Adrenal gland (tissue), 5 donors: Measurements from ENCODE around the gene FHOD3.

Experiments used
- CTCF ChIP-seq, 6 experiments: fragments of 450-650 bp in 4 of 6; fragments of 200-600 bp in 2 of 6; sonication (generic) in 1 of 6; IDR thresholded peaks; 1 replicate in 5 of 6; 2 replicates in 1 of 6; pipeline versions ENCODE4 v1.5.1 to v1.8.0; 2016 to 2021; ENCODE audit warnings: antibody characterized with exemption in 6 of 6, mild to moderate bottlenecking in 2 of 6, moderate library complexity in 1 of 6
- POLR2A ChIP-seq, 2 donors: fragments of 450-650 bp; IDR thresholded peaks; one replicate each; pipeline ENCODE4 v1.6.1; 2017; ENCODE audit warnings: antibody characterized with exemption in 2 of 2, mild to moderate bottlenecking in 2 of 2, moderate library complexity in 1 of 2
- donor health status: DM: no; HTN: no; CAD: no.

DNA sequence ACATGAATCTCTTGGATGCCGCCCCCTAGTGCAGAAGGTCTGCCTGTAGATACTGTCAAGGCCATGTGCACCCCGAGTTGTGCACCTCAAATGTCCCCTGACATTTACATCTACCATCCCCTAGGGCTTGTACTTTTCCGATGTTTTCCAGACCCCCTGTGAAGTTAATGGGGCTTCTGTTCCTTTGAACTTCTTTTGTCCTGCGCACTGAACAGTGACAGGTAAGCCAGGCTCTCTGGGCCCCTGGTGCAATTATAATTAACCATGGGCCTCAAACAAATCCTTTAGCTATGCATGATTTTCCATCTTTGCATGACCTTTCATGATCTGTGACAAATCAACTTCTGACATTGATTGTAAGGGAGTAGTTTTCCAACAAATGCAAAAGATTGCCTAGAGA, 158.4 kb downstream of the FHOD3 start:
- TF ChIP-seq POLR2A (IDR thresholded peaks at IDR 0.05) (no peak), CTCF (IDR thresholded peaks at IDR 0.05) (no peak)
